HG02938 (cell line): ENCODE results near the gene DGKI.
"Not testable (repeated sequence)": the region's sequence is repeated elsewhere in the genome, so short reads cannot be mapped to it uniquely, and the experiment has no call there.

ENCODE experiments used
- ATAC-seq: cut with Tn5 transposase; IDR thresholded peaks from one replicate; pipeline ENCODE4 v1.9.1; 2021; ENCODE audit warnings: mild to moderate bottlenecking, moderate library complexity; ENCODE audit not compliant: unreplicated experiment

Gene DGKI

GRCh38 chr7:137747359-137748031, 99.3 kb downstream of the DGKI start:
- no peak for ATAC-seq

GRCh38 chr7:137743021-137743420, 103.8 kb downstream of the DGKI start:
- ATAC-seq: no peak

GRCh38 chr7:137742051-137742450, 104.7 kb downstream of the DGKI start:
- no peak for ATAC-seq

- ATAC-seq: no peak
Measured at GRCh38 chr7:137741443-137741842, 105.3 kb downstream of the DGKI start.

GRCh38 chr7:137734221-137734620, 112.6 kb downstream of the DGKI start:
- ATAC-seq: no peak

- ATAC-seq: no peak
Measured at GRCh38 chr7:137732168-137732567, 114.6 kb downstream of the DGKI start.

GRCh38 chr7:137731436-137731835, 115.3 kb downstream of the DGKI start:
- ATAC-seq: no peak

DNA sequence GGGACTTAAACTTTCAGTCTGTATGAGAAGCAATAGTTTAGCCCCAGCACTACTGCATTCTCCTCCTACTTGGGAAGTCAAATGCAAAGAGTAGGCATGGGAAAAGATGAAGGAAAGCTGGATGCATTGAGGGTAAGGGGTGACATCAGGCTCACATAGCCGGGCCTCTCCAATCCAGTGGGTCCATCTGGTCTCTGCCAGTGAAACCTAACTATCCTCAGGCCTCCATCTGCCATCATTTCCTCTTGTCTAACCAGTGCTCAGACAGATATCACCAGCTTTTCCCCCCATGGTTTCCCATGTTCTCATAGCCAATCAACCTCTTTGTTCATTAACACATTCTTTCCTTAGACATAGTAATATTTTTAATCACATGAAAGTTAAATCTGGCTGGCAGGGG, 118.3 kb downstream of the DGKI start:
- no peak for ATAC-seq

DNA sequence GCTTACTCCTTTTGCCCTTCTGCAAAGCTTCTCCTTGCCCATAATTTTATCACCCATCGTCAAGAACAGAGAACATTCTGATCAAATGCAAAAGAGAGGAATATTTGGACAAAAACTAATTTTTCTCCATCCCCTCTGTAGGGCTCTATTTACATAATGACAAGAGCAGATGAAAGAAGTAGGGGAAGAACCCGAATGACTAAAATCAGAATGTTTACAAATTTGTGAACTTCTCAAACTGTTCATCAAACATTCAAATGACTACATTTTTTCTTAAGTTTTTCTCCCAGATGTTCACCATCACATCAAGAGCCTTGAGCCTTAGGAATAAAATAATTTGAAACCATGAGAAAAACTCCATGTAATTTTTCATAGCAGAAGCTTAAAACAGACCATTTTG, 119.4 kb downstream of the DGKI start:
- no peak for ATAC-seq

- no peak for ATAC-seq
Measured at GRCh38 chr7:137718355-137718754, 128.4 kb downstream of the DGKI start.

DNA sequence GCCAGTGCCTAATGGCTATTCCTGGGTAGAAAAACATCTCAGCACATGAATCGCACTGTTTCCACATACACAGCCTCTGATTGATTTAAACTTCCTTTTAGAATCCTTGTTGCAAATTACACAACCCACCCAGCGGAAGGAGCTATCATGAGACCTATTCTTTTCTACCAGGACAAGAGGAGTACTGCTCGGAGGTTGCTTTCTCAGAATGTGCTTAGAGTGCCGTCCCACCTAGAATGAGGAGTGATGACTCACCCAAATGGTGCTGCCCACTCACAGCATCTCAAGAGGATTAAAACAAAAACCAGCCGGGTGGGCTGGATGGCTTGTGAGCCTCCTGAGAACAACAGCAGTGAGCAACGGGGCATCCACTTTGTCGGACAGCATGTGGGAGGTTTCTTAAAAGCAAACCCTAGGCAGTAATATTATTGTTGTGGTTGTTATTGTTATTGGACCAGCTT, 128.9 kb downstream of the DGKI start:
- ATAC-seq: no peak

DNA sequence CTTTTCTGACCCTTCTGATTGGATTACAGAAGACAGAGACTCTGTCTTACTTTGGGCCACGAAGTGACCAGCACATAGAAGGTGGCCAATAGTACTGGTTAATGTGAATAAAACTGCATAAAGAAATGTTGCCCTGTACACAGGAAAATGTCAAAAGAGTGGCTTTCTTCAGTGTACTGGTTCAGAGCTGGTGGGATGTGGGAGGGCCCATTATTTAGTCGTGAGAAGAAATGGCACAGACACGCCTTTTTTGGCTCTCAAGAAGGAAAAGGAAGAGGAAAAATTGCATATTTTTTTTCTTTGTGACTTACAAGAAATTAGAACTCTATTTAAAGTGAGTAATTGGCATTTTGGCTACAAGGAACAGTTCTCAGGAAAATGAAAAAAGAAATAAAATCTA, 129.7 kb downstream of the DGKI start:
- no peak for ATAC-seq

DNA sequence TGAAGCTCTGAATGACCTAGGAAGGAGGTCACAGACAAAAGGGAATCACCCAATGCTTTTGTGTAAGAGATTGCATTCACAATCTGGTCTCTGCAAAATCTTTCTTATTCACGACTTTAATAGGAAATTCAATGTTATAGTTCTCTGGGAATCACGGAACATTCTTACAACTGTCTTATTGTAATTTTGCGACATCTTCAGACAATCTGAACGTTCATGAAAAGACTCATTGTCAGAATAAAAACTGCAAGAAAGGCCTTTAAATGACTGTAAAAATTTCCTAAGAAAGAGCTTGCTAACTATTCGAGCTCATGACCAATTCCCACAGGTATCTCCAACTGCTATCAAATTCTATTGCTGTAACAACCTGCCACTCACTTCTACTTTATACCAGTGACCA, 130.7 kb downstream of the DGKI start:
- no peak for ATAC-seq

- ATAC-seq: no peak
Measured at GRCh38 chr7:137715533-137715932, 131.2 kb downstream of the DGKI start.

- ATAC-seq: no peak
Measured at GRCh38 chr7:137715121-137715520, 131.7 kb downstream of the DGKI start.

DNA sequence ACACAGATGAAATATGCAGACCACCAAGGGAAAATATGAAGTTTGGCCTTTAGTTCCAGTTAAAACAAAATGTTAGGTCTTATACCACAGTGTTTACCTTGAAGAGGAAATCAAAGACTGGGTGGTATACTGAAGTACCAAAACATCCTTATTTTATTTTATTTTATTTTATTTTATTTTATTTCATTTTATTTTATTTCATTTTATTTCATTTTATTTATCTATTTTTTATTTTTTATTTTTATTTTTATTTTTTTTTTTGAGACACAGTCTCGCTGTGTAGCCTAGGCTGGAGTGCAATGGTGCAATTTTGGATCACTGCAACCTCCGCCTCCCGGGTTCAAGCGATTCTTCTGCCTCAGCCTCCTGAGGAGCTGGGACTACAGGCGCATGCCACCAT, 140.4 kb downstream of the DGKI start:
- ATAC-seq: not testable (repeated sequence)

DNA sequence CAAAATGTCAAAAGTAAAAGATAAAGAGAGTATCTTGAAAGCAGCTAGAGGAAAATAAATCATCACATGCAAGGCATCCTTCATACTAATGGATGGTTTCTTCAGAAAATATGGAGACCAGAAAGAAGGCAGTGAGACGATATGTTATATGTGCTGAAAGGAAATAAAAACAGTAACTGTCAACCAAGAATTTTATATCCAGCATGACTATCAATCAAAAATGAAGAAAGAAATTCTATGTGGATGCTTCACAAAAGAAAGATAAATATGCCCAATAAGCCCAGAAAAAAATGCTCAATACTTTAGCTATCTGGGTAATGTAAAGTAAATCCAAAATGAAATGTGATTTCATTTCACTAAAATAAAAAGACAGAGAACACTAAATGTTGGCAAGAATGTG, 142.1 kb downstream of the DGKI start:
- no peak for ATAC-seq

- no peak for ATAC-seq
Measured at GRCh38 chr7:137703291-137704010, 143.3 kb downstream of the DGKI start.

DNA sequence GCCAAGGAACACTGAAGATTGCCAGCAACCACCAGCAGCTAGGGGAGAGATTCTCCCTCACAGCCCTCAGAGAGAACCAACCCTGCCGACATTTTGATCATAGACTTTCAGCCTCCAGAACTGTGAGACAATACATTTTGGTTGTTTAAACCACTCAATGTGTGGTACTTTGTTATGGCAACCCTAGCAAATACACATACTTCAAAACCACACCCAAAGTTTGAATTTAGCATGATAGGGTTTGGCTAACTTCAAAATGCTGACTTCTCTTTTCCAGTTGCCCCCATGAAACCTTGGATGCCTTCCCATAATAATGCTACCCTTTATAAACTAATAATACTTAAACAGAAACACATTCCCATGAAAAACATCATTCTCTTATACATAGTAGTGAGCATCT, 149.8 kb downstream of the DGKI start:
- ATAC-seq: no peak

DNA sequence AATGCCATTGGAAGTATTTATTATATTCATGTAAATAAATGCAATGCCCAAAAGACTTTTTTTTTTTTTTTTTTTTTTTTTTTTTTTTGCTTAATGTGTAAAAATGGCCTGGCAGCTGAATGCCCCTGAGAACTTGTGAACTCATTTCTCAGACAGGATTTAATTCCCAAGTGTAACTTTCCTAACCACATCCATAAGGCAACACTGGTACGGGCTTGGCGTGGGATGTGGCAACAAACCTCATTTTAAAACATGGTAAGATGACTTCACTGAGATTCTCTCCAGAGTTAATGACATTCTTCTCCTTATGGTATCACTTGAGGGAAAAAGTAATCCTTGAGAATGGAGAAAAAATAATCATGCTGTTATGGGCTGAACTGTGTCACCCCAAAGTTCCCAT, 150.4 kb downstream of the DGKI start:
- no peak for ATAC-seq

GRCh38 chr7:137695942-137696341, 150.8 kb downstream of the DGKI start:
- no peak for ATAC-seq

DNA sequence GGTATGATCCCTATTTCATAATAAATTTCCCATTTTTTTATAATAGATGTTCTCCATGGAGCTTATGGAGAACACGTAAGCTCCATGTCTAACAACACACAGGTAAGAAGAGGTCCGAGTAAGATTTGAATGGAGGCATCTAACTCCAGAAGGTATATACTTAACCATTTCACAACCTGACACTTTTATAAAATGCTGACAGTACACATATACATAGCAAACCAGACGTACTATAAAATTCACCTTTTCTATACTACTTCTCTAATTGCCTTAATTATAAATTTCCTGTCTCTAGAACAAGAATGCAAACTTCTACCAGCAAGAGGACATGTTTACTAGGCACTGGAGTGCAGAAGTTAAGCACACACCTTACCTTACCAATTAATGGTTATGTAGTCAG, 151.3 kb downstream of the DGKI start:
- ATAC-seq: no peak

DNA sequence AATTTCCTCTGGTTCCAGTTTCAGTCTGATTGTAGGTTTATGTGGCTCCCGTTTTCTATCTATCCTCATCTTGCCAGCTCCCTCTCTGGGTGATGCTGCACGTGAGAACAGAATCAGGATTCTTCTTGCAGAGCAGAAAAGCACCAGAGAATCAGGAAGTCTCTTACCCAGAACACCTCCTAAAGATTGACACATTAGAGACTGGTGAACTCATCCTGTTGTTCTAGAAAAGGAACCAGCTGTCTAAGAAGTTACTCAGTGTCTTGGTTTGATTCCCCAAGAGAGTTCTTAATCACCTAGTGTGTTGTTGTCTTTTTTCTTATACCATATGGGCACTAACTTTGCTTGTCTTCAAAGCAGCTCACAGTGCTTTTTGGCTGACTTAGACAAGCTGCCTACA, 152.4 kb downstream of the DGKI start:
- peak; percentile 72 for ATAC-seq
